GM18498 (cell line): ENCODE measurements around the gene ULK3.
A peak's percentile ranks its signal among the peaks of the same experiment; 100 is the strongest.

Experiments
- ATAC-seq: cut with Tn5 transposase; IDR thresholded peaks from one replicate; pipeline ENCODE4 v1.9.1; 2021; ENCODE audit warnings: mild to moderate bottlenecking, moderate library complexity; ENCODE audit not compliant: unreplicated experiment

ULK3 gene

GRCh38 chr15:74787251-74788041 is 55.5 kb downstream of the ULK3 start:
- ATAC-seq, result peak; percentile 52

DNA sequence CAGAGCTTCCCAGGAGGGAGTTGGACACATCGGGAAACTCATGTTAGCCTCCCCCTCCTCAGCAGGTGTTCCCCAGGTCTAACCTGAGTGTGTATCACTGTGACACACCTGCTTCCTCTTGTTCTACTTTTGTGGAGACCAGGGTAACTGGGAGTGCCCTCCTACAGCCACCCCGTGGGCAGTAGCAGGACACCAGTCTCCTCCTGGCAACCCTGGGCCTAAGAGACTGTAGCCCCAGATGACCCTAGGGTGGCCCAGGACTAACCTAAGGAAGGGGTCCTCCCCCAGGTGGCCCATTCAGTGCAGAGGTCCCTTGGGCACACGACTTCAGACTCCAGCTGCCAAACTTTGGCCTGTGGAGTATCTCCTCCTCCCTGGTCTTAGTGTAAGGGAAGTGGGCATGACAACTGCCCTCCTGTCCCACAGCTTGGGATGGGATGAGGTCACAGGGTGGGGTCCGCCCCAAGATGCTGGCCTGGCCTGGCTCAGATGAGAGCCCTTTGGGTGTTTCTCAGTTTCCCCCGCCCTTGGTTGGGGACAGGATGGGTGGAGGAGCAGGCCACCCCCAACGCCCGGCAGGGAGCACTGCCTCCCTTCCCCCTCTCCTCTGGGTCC is 56.3 kb downstream of the ULK3 start:
- ATAC-seq, result no peak
